ENCODE measurements around the gene MARS2.

The MARS2 gene

DNA sequence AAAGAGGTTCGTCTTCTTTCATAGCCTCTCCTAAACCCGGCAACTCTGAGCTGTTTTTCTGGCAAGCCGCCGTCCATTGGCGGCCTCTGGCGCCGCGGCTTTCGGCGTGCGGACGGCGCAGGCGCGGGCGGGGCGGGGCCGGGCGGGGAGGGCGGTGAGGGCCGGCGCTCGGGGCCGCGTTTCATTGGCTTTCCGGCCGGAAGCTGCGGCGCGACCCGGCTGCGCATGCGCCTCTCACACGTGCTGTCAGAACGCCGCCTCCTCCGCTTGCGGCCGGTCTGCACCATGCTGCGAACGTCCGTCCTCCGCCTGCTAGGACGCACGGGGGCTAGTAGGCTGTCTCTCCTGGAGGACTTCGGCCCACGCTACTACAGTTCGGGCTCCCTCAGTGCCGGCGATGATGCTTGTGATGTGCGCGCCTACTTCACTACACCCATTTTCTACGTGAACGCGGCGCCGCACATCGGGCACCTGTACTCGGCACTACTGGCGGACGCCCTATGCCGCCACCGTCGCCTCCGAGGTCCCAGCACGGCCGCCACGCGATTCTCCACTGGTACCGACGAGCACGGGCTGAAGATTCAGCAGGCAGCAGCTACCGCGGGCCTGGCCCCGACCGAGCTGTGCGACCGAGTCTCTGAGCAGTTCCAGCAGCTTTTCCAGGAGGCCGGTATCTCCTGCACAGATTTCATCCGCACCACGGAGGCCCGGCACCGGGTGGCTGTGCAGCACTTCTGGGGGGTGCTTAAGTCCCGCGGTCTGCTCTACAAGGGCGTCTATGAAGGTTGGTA is at the start of gene MARS2:
Gene MARS2, plus strand, starts transcription at position 249 of the 791 bp plus-strand sequence. Its CDS starts 37 bp downstream, at position 286.
- Histone ChIP-seq H3K4me3 (IDR thresholded peaks at IDR 0.05; ENCODE audit: insufficient read depth, low read depth, low read length) (peak within 1 kb of the TSS; percentile 81), H3K27me3 (ENCODE audit: insufficient read depth, low read depth) (no peaks in the 10 kb centered on the region), H3K79me2 (ENCODE audit: insufficient read depth, low read depth) (peaks cover 49% of the 10 kb centered on the region), H3K36me3 (ENCODE audit: insufficient read depth) (no peaks in the 10 kb centered on the region), H3K9ac (peak within 1 kb of the TSS; percentile 76), H4K20me1 (ENCODE audit: insufficient read depth) (peaks cover 31% of the 10 kb centered on the region), H3K4me1 (ENCODE audit: low read depth, poor library complexity, severe bottlenecking) (peaks cover 38% of the 10 kb centered on the region), H3K4me2 (peak within 1 kb of the TSS; percentile 90), H3K27ac (peak within 1 kb of the TSS; percentile 88), H2AFZ (ENCODE audit: low read depth) (peak within 1 kb of the TSS; percentile 99)
- TF ChIP-seq, protein P1, sequence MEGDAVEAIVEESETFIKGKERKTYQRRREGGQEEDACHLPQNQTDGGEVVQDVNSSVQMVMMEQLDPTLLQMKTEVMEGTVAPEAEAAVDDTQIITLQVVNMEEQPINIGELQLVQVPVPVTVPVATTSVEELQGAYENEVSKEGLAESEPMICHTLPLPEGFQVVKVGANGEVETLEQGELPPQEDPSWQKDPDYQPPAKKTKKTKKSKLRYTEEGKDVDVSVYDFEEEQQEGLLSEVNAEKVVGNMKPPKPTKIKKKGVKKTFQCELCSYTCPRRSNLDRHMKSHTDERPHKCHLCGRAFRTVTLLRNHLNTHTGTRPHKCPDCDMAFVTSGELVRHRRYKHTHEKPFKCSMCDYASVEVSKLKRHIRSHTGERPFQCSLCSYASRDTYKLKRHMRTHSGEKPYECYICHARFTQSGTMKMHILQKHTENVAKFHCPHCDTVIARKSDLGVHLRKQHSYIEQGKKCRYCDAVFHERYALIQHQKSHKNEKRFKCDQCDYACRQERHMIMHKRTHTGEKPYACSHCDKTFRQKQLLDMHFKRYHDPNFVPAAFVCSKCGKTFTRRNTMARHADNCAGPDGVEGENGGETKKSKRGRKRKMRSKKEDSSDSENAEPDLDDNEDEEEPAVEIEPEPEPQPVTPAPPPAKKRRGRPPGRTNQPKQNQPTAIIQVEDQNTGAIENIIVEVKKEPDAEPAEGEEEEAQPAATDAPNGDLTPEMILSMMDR (conservative IDR thresholded peaks at IDR 0.05; ENCODE audit: low read depth, low read length) = no peak

DNA sequence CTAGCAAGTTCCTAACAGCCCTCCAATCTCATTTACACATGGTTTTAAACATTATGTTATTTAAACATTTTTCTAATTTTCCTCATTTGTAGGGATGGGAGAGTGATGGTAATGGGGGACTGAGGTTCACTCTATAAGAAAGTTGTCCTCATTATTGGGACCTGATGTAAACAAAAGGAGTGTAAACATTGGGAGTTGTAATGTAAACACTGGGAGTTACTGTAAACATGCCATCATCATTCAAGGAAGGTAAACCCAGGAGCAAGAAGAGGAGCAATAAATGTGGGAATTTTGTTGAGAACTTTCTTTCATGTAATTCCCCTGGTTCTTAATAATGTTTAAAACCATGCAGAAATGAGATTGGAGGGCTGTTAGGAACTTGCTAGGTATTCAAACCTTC is 47.6 kb upstream of the MARS2 start:
- Histone ChIP-seq H3K79me2 (ENCODE audit: insufficient read depth, low read depth) (no peaks in the 10 kb centered on the region), H4K20me1 (ENCODE audit: insufficient read depth) (no peaks in the 10 kb centered on the region), H3K36me3 (ENCODE audit: insufficient read depth) (no peaks in the 10 kb centered on the region), H3K27ac (no peak overlapping the region), H3K9ac (no peak overlapping the region), H3K4me3 (IDR thresholded peaks at IDR 0.05; ENCODE audit: insufficient read depth, low read depth, low read length) (no peak overlapping the region), H2AFZ (ENCODE audit: low read depth) (no peak overlapping the region), H3K27me3 (ENCODE audit: insufficient read depth, low read depth) (no peaks in the 10 kb centered on the region), H3K4me2 (no peak overlapping the region), H3K4me1 (ENCODE audit: low read depth, poor library complexity, severe bottlenecking) (no peaks in the 10 kb centered on the region)
- TF ChIP-seq, protein P1 (conservative IDR thresholded peaks at IDR 0.05; ENCODE audit: low read depth, low read length) = no peak

DNA sequence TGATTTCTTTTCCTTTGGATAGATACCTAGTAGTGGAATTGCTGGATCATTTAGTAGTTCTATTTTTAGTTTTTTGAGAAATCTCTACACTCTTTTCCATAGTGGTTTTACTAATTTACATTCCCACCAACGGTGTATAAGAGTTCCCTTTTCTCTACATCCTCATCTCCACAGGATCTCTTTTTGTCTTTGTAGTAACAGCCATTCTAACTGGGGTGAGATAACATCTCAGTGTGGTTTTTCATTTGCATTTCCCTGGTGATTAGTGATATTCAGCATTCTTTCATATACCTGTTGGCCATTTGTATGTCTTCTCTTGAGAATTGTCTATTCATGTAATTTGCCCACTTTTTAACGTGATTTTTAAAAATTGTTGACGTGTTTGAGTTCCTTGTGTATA is 43.5 kb upstream of the MARS2 start:
- Histone ChIP-seq H3K27ac (no peak overlapping the region), H3K4me1 (ENCODE audit: low read depth, poor library complexity, severe bottlenecking) (no peaks in the 10 kb centered on the region), H3K79me2 (ENCODE audit: insufficient read depth, low read depth) (no peaks in the 10 kb centered on the region), H3K36me3 (ENCODE audit: insufficient read depth) (no peaks in the 10 kb centered on the region), H2AFZ (ENCODE audit: low read depth) (no peak overlapping the region), H3K4me3 (IDR thresholded peaks at IDR 0.05; ENCODE audit: insufficient read depth, low read depth, low read length) (no peak overlapping the region), H3K4me2 (no peak overlapping the region), H3K9ac (no peak overlapping the region), H3K27me3 (ENCODE audit: insufficient read depth, low read depth) (no peaks in the 10 kb centered on the region), H4K20me1 (ENCODE audit: insufficient read depth) (no peaks in the 10 kb centered on the region)
- TF ChIP-seq, protein P1 (conservative IDR thresholded peaks at IDR 0.05; ENCODE audit: low read depth, low read length) = no peak

DNA sequence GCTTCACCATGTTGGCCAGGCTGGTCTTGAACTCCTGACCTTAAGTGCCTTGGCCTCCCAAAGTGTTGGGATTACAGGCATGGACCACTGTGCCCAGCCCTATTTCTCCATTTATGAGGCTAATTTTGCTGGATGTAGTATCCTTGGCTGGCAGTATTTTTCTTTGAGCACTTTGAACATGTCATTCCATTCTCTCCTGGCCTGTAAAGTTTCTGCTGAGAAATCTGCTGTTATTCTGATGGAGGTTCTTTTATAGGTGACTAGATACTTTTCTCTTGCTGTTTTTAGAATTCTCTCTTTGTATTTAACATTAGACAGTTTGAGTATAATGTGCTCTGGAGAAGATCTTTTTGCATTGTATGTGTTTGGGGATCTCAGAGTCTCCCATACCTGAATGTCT is 38.9 kb upstream of the MARS2 start:
- H3K27ac ChIP-seq = no peak overlapping the region
- H3K4me2 ChIP-seq = no peak overlapping the region
- H3K4me1 ChIP-seq (ENCODE audit: low read depth, poor library complexity, severe bottlenecking) = peaks cover 7% of the 10 kb centered on the region
- H3K36me3 ChIP-seq (ENCODE audit: insufficient read depth) = no peaks in the 10 kb centered on the region
- no peaks in the 10 kb centered on the region for H4K20me1 ChIP-seq (ENCODE audit: insufficient read depth)
- no peaks in the 10 kb centered on the region for H3K27me3 ChIP-seq (ENCODE audit: insufficient read depth, low read depth)
- no peaks in the 10 kb centered on the region for H3K79me2 ChIP-seq (ENCODE audit: insufficient read depth, low read depth)
- H3K4me3 ChIP-seq (IDR thresholded peaks at IDR 0.05; ENCODE audit: insufficient read depth, low read depth, low read length) = no peak overlapping the region
- TF ChIP-seq, protein P1 (conservative IDR thresholded peaks at IDR 0.05; ENCODE audit: low read depth, low read length) = no peak
- H2AFZ ChIP-seq (ENCODE audit: low read depth) = no peak overlapping the region
- H3K9ac ChIP-seq = no peak overlapping the region

All from KMS-11 (cell line).